Testis (tissue), 3 donors: Measurements from ENCODE around the gene LTBP1. TPM values are rescaled to one million over a fixed set of nuclear protein-coding genes. Genes with fewer than 3 reads are reported as not detected.

Experiments
- DNase-seq: peaks from one replicate; pipeline ENCODE4 v3.0.0-alpha.2; 2019
- H3K27ac ChIP-seq, 2 donors: fragments of 200-600 bp; sonication (generic); one replicate each; pipeline ENCODE4 v1.5.1; 2019
- H3K27me3 ChIP-seq: fragments of 200-600 bp; sonication (generic); one replicate; pipeline ENCODE4 v1.5.1; 2019
- H3K36me3 ChIP-seq: fragments of 200-600 bp; sonication (generic); one replicate; pipeline ENCODE4 v1.5.1; 2017; ENCODE audit warnings: low read depth; ENCODE audit errors: missing control alignments
- H3K4me1 ChIP-seq: fragments of 200-600 bp; sonication (generic); one replicate; pipeline ENCODE4 v1.5.1; 2019
- H3K4me3 ChIP-seq, 2 donors: fragments of 200-600 bp; sonication (generic); one replicate each; pipeline ENCODE4 v1.5.1; 2017 to 2019
- H3K9me3 ChIP-seq: fragments of 200-600 bp; sonication (generic); one replicate; pipeline ENCODE4 v1.5.1; 2017
- POLR2A ChIP-seq: fragments of 450-650 bp; IDR thresholded peaks from one replicate; pipeline ENCODE4 v1.6.1; 2017; ENCODE audit warnings: antibody characterized with exemption, mild to moderate bottlenecking, moderate library complexity
- WGBS, 2 donors: methylation state at CpG; one replicate each; pipeline ENCODE4 v1.1.5; 2018; 5-methylcytosine and 5-hydroxymethylcytosine counted together
- intact Hi-C: fragments of 100-400 bp; cut with DNase I; formaldehyde crosslinking; loops from one replicate; pipeline ENCODE4 v1.15.1; 2023; ENCODE audit warnings: low total_unique reads
- polyA plus RNA-seq: library from polyadenylated mRNA; stranded (reverse); fragments of 350-450 nt; fragmentation: Illumina TruSeq; extraction: RNeasy Lipid Tissue Mini Kit (QIAGEN cat#74804); gene quantifications from one replicate; pipeline ENCODE4 v1.2.3, GENCODE V29; 2014; ENCODE audit warnings: low read depth, low replicate concordance; ENCODE audit not compliant: insufficient read depth
- total RNA-seq, 2 donors: library from RNA; depleted of rRNA; stranded (reverse); fragments of >200 nt; gene quantifications; one replicate each; pipeline ENCODE4 v1.2.3, GENCODE V29; 2016
- TF ChIP-seq, protein P1 (sequence below), 3 experiments: fragments of 450-650 bp in 2 of 3; fragments of 200-600 bp in 1 of 3; sonication (generic) in 1 of 3; IDR thresholded peaks; one replicate each; pipeline ENCODE4 v1.5.1; 2016 to 2019; ENCODE audit warnings: antibody characterized with exemption in 3 of 3, mild to moderate bottlenecking in 2 of 3, moderate library complexity in 1 of 3

The LTBP1 gene
- total and polyA plus RNA-seq, 3 donors from 2014 or later = 39.6 to 51.5 (median 44.0) TPM

DNA sequence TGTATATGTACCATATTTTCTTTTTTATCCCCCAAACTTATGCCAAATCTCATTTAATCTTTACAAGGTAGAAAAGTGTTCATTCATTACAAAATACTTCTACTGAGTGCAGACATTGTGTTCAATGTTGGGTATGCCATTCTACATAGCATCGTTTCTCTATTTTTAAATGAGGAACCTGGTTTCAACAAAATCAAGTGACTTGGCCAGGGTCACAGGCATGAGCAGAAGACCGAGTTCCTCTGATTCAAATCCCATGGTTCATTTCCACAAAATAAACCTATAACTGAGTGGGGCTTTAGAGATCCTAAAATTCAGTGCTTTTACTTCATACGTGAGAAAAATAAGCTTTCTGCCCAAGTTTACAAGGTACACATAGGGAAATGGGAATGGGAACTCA is 448.3 kb downstream of the LTBP1 start:
- H3K36me3 ChIP-seq = no peaks in the 10 kb centered on the region
- intact Hi-C loops = no loop called here
- no peaks in the 10 kb centered on the region for H3K27me3 ChIP-seq
- H3K4me1 ChIP-seq = no peaks in the 10 kb centered on the region
- H3K27ac ChIP-seq = no peak overlapping the region
- no peak for TF ChIP-seq POLR2A
- TF ChIP-seq, protein P1, sequence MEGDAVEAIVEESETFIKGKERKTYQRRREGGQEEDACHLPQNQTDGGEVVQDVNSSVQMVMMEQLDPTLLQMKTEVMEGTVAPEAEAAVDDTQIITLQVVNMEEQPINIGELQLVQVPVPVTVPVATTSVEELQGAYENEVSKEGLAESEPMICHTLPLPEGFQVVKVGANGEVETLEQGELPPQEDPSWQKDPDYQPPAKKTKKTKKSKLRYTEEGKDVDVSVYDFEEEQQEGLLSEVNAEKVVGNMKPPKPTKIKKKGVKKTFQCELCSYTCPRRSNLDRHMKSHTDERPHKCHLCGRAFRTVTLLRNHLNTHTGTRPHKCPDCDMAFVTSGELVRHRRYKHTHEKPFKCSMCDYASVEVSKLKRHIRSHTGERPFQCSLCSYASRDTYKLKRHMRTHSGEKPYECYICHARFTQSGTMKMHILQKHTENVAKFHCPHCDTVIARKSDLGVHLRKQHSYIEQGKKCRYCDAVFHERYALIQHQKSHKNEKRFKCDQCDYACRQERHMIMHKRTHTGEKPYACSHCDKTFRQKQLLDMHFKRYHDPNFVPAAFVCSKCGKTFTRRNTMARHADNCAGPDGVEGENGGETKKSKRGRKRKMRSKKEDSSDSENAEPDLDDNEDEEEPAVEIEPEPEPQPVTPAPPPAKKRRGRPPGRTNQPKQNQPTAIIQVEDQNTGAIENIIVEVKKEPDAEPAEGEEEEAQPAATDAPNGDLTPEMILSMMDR (IDR thresholded peaks at IDR 0.05) = no peak
- no peak overlapping the region for H3K4me3 ChIP-seq
- DNase-seq = no peak
- 86 to 93% methylated on average over 3 of the region's 3 CpGs for WGBS, 2 donors
- H3K9me3 ChIP-seq = no peaks in the 10 kb centered on the region

DNA sequence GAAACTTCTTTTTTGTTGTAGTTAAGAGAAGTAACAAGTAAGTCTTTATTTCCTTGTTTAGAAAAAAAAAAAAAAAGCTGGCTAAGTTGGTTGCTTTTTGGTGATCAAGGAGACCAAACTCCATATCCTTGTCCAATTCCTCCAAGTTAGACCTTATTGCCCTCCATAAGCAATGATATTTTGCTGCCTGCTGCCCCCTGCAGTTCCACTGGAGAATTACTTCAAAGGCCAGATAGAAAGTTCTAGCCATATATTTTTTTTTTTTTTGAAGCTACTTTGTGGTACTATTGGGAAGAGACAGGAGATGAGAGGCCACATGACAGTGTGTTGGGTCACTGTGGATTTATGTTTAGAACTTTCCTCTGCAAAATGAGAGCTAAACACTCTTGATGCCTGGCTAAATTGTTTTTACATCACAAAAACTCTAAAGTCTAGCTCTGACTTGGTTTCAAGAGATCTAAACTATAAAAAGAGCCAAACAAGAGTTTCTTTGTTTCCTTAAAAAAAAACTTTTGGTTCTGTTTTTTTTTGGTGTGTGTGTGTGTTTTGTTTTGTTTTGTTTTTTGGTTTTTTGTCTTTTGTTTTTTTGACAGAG is 449.0 kb downstream of the LTBP1 start:
- no peaks in the 10 kb centered on the region for H3K27me3 ChIP-seq
- peak; percentile 54 for DNase-seq
- no peak overlapping the region for H3K4me3 ChIP-seq
- H3K27ac ChIP-seq = peak overlapping the region in 1 of 2 donors; percentile 43
- intact Hi-C loops = no loop called here
- no peaks in the 10 kb centered on the region for H3K36me3 ChIP-seq
- TF ChIP-seq, protein P1 (IDR thresholded peaks at IDR 0.05) = peak in 2 of 3 experiments; percentile 43 to 54
- TF ChIP-seq POLR2A = no peak
- no peaks in the 10 kb centered on the region for H3K9me3 ChIP-seq
- H3K4me1 ChIP-seq = no peaks in the 10 kb centered on the region

DNA sequence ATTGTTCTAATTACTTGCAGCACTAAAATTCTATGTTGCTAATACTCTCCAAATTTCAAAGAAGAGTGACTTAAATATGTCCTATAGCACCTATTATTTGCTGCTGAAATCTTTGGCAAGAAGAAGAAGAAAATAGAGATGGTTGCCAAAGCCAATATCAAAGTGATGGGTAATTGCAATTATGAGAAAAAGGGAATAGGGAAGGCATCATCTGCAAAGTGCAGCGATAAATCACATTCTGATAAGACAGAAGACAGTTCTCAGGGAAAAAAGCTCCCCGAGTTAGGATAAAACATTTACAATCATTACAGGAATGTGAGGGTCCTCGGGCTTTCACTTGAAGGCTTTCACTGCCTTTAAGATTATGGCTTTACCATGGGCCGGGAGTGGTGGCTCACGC is 457.6 kb downstream of the LTBP1 start:
- Histone ChIP-seq H3K27me3 (no peaks in the 10 kb centered on the region), H3K9me3 (no peaks in the 10 kb centered on the region), H3K36me3 (no peaks in the 10 kb centered on the region), H3K4me3 (no peak overlapping the region), H3K4me1 (no peaks in the 10 kb centered on the region), H3K27ac (no peak overlapping the region)
- WGBS, 2 donors = 80 to 83% methylated on average over 5 of the region's 5 CpGs
- intact Hi-C loops = no loop called here
- TF ChIP-seq, protein P1 (IDR thresholded peaks at IDR 0.05) = no peak
- TF ChIP-seq POLR2A = no peak
- no peak for DNase-seq

DNA sequence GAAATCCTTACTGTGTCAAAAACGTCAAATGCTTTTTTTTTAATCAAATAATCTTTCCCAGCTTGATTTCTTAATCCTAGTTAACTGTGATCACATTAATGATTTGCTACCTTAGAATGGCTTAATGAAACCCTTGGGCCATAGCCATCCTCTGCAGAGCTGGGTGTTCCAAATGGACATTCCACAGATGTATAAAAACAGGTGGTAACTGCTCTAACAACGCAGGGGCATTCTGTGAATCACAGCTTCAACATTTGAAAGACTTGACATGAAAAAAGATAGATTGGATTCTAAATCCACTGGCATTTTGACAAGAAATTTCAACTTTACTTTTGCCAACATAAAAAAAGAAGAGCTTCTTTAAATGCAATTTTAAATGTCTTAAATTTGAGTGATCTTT is 459.9 kb downstream of the LTBP1 start:
- H3K4me1 ChIP-seq = no peaks in the 10 kb centered on the region
- H3K36me3 ChIP-seq = no peaks in the 10 kb centered on the region
- TF ChIP-seq, protein P1 (IDR thresholded peaks at IDR 0.05) = no peak
- no peak for TF ChIP-seq POLR2A
- 66 to 70% methylated on average over 2 of the region's 2 CpGs for WGBS, 2 donors
- H3K4me3 ChIP-seq = no peak overlapping the region
- H3K9me3 ChIP-seq = no peaks in the 10 kb centered on the region
- no peaks in the 10 kb centered on the region for H3K27me3 ChIP-seq
- DNase-seq = no peak
- no peak overlapping the region for H3K27ac ChIP-seq
- intact Hi-C loops = no loop called here

DNA sequence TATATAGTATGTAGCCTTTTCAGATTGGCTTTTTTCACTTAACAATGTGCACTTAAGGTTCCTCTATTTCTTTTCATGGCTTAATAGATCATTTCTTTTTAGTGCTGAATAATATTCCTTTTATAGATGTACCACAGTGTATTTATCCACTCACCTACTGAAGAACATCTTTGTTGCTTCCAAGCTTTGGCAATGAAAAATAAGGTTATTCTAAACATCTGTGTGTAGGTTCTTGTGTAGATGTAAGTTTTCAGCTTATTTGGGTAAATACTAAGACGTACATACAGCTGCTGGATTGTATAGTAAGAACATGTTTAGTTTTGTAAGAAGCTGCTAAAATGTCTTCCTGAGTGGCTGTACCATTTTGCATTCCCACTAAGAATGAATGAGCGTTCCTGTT is 461.4 kb downstream of the LTBP1 start:
- WGBS, 2 donors = 93 to 99% methylated on average over 2 of the region's 2 CpGs
- no peaks in the 10 kb centered on the region for H3K27me3 ChIP-seq
- H3K4me1 ChIP-seq = no peaks in the 10 kb centered on the region
- DNase-seq = no peak
- TF ChIP-seq POLR2A = no peak
- TF ChIP-seq, protein P1 (IDR thresholded peaks at IDR 0.05) = no peak
- intact Hi-C loops = no loop called here
- H3K36me3 ChIP-seq = no peaks in the 10 kb centered on the region
- no peak overlapping the region for H3K4me3 ChIP-seq
- no peaks in the 10 kb centered on the region for H3K9me3 ChIP-seq
- no peak overlapping the region for H3K27ac ChIP-seq
